OCI-LY7 (cell line): ENCODE data around the gene DAB1. TPM values are rescaled to one million over a fixed set of nuclear protein-coding genes. Genes with fewer than 3 reads are reported as not detected.

Experiments
- BruUV-seq: library from RNA; stranded (reverse); fragments of 400-500 nt; replicated peaks from 2 replicates; lab custom pipeline; 2021; lab: Mats Ljungman, UMichigan
- CTCF ChIA-PET: fragments of 300-600 bp; sonication (Branson Sonifier 250); formaldehyde crosslinking; loops from one replicate; lab custom pipeline; 2022; ENCODE audit warnings: antibody characterized with exemption; ENCODE audit not compliant: unreplicated experiment; lab: Charles Lee
- POLR2A ChIA-PET: fragments of 300-600 bp; sonication (Branson Sonifier 250); formaldehyde crosslinking; loops from one replicate; lab custom pipeline; 2022; ENCODE audit warnings: antibody characterized with exemption; lab: Charles Lee
- DNase-seq: peaks from one replicate; pipeline ENCODE4 v3.0.0-alpha.2; 2015; ENCODE audit warnings: low spot score
- H2AFZ ChIP-seq: fragments of 200-600 bp; sonication (generic), shearing (Covaris generic); 2 replicates; pipeline ENCODE4 v1.6.1; 2014; ENCODE audit warnings: mild to moderate bottlenecking, antibody characterized with exemption, low read length, moderate library complexity
- H3K27ac ChIP-seq: fragments of 200-600 bp; sonication (generic); 2 replicates; pipeline ENCODE4 v1.5.1; 2014; ENCODE audit warnings: mixed run types, low read depth, mild to moderate bottlenecking, moderate library complexity, low read length, inconsistent platforms; ENCODE audit not compliant: poor library complexity, severe bottlenecking
- H3K36me3 ChIP-seq: fragments of 200-600 bp; sonication (generic); 2 replicates; pipeline ENCODE4 v1.6.1; 2014; ENCODE audit warnings: mild to moderate bottlenecking, antibody characterized with exemption, low read length, moderate library complexity, mixed read lengths; ENCODE audit not compliant: insufficient read depth
- H3K4me1 ChIP-seq: fragments of 200-600 bp; sonication (generic); 2 replicates; pipeline ENCODE4 v1.5.1; 2014; ENCODE audit warnings: mild to moderate bottlenecking, low read length; ENCODE audit not compliant: insufficient read depth, poor library complexity, severe bottlenecking
- H3K4me2 ChIP-seq: fragments of 200-600 bp; sonication (generic); 2 replicates; pipeline ENCODE4 v1.6.1; 2014; ENCODE audit warnings: mild to moderate bottlenecking, low read length
- H3K4me3 ChIP-seq: fragments of 200-600 bp; sonication (generic); 2 replicates; pipeline ENCODE4 v1.5.1; 2014; ENCODE audit warnings: mild to moderate bottlenecking, low read depth, low read length; ENCODE audit not compliant: poor library complexity, severe bottlenecking
- H3K79me2 ChIP-seq: fragments of 200-600 bp; sonication (generic); 2 replicates; pipeline ENCODE4 v1.6.1; 2016; ENCODE audit warnings: low read depth, mild to moderate bottlenecking, low read length, moderate library complexity, mixed read lengths; ENCODE audit not compliant: insufficient read depth
- H3K9me2 ChIP-seq: fragments of 200-600 bp; sonication (generic); 2 replicates; pipeline ENCODE4 v1.6.1; 2016; ENCODE audit warnings: mild to moderate bottlenecking, low read length, mixed read lengths; ENCODE audit not compliant: insufficient read depth
- H3K9me3 ChIP-seq: fragments of 200-600 bp; sonication (generic); 2 replicates; pipeline ENCODE4 v1.6.1; 2014; ENCODE audit warnings: mild to moderate bottlenecking, mixed run types, low read length, mixed read lengths
- H4K20me1 ChIP-seq: fragments of 200-600 bp; sonication (generic); 2 replicates; pipeline ENCODE4 v1.6.1; 2014; ENCODE audit warnings: mild to moderate bottlenecking, antibody characterized with exemption, low read length, moderate library complexity, mixed read lengths; ENCODE audit not compliant: insufficient read depth
- EZH2phosphoT487 ChIP-seq: fragments of 200-600 bp; sonication (generic); IDR thresholded peaks from 2 replicates; pipeline ENCODE4 v1.6.1; 2018; ENCODE audit warnings: low read depth, borderline replicate concordance, mild to moderate bottlenecking, mixed run types, antibody characterized with exemption, low read length, moderate library complexity, mixed read lengths
- intact Hi-C: fragments of 100-400 bp; cut with micrococcal nuclease; formaldehyde crosslinking; loops from one replicate; pipeline ENCODE4 v1.10.0; 2022; ENCODE audit not compliant: unreplicated experiment
- total RNA-seq, 2 experiments: library from RNA; depleted of rRNA in 1 of 2; stranded (reverse); fragments of >200 nt in 1 of 2; shearing (Covaris generic) in 1 of 2; gene quantifications; 2 replicates each; pipeline ENCODE4 v1.2.3, GENCODE V29; 2014 to 2022
- TF ChIP-seq, protein P1 (sequence below): fragments of 200-600 bp; sonication (generic); conservative IDR thresholded peaks from 2 replicates; pipeline ENCODE4 v1.5.1; 2014; ENCODE audit warnings: mild to moderate bottlenecking, antibody characterized with exemption, low read length, moderate library complexity, mixed read lengths

The DAB1 gene
- total RNA-seq, 2 experiments from 2014 or later: not detected

DNA sequence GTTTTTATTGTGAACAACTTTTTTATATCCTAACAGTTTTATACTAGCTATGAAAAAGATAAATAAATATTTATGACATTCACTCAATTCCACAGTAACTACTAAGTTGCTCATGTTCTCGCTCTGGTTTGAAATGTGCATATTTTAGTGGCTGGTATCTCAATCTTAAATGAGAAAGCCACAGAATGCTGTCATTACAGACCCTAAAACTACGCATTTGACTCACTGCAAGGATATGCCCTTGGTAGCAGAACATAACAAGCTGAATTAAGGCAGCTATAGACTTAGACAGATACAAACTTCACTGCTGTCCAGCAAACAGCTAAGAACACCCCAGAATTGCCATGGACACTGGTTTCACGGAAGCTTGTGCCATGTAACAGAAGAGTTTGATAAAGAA, 19.0 kb downstream of the DAB1 start:
- intact Hi-C loops: no loop called here
- Histone ChIP-seq H3K9me3 (no peaks in the 10 kb centered on the region), H3K4me3 (no peak overlapping the region), H3K27ac (no peak overlapping the region), H2AFZ (no peak overlapping the region), H3K4me1 (no peaks in the 10 kb centered on the region), H3K79me2 (no peaks in the 10 kb centered on the region), H3K36me3 (no peaks in the 10 kb centered on the region), H4K20me1 (no peaks in the 10 kb centered on the region), H3K9me2 (no peaks in the 10 kb centered on the region), H3K4me2 (no peak overlapping the region)
- no TSS peak for BruUV-seq
- DNase-seq: no peak
- CTCF ChIA-PET: no interaction called here
- TF ChIP-seq EZH2phosphoT487: no peak
- TF ChIP-seq, protein P1, sequence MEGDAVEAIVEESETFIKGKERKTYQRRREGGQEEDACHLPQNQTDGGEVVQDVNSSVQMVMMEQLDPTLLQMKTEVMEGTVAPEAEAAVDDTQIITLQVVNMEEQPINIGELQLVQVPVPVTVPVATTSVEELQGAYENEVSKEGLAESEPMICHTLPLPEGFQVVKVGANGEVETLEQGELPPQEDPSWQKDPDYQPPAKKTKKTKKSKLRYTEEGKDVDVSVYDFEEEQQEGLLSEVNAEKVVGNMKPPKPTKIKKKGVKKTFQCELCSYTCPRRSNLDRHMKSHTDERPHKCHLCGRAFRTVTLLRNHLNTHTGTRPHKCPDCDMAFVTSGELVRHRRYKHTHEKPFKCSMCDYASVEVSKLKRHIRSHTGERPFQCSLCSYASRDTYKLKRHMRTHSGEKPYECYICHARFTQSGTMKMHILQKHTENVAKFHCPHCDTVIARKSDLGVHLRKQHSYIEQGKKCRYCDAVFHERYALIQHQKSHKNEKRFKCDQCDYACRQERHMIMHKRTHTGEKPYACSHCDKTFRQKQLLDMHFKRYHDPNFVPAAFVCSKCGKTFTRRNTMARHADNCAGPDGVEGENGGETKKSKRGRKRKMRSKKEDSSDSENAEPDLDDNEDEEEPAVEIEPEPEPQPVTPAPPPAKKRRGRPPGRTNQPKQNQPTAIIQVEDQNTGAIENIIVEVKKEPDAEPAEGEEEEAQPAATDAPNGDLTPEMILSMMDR: no peak
- POLR2A ChIA-PET: interaction anchor here (0.6 to 1.4 kb wide), 3 partner anchors 9 to 314 kb away, joined by 3 to 4 read pairs (median 3); no protein-coding TSS in a partner anchor

DNA sequence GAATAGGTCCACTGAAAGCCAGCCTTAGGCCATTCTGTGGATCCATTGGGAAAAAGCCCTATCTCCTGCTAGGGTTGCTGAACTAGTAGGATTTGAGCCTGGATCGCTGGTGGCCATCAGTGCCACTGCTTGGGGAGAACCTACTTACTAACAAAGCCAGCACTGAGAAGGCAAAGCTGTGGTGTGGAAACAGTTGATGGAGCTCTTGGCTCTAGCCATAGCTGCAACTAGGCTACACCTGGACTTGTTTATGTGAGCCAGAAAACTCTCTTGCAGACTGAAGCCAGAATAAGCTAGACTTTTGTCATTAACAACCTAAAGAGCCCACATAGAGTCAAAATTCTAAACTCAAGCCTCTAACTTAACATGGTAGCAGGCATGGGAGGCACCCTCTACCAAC, 20.7 kb downstream of the DAB1 start:
- Histone ChIP-seq H3K4me2 (no peak overlapping the region), H3K36me3 (no peaks in the 10 kb centered on the region), H2AFZ (no peak overlapping the region), H3K9me2 (no peaks in the 10 kb centered on the region), H3K27ac (no peak overlapping the region), H3K4me3 (no peak overlapping the region), H3K4me1 (no peaks in the 10 kb centered on the region), H3K9me3 (no peaks in the 10 kb centered on the region), H3K79me2 (no peaks in the 10 kb centered on the region), H4K20me1 (no peaks in the 10 kb centered on the region)
- ChIA-PET CTCF (no interaction called here), POLR2A (interaction anchor here (0.7 kb wide), 1 partner anchor 31 kb away, joined by 3 read pairs; no protein-coding TSS in a partner anchor)
- no TSS peak for BruUV-seq
- no peak for DNase-seq
- TF ChIP-seq, protein P1: no peak
- no peak for TF ChIP-seq EZH2phosphoT487
- intact Hi-C loops: no loop called here

DNA sequence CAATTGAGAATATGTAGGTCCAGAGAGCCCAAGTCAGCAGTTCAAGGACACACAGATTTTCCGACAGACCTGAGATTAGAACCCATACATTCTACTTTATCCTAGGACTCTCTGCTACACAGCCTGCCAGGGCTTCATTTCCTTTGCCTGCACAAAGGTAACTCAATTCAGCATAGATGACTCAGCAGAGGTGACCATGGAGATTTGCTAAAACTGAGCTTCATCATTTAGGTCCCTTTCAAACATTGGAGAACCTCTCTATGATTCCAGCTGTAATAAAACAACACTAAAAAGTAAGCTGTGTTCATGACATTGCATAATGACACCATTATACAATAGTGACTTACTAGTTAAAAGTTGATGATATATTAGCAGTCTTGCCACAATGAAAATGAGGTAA, 22.2 kb downstream of the DAB1 start:
- CTCF ChIA-PET: interaction anchor here (0.5 kb wide), 1 partner anchor 92 kb away, joined by 10 read pairs; no protein-coding TSS in a partner anchor
- H3K4me1 ChIP-seq: no peaks in the 10 kb centered on the region
- no peaks in the 10 kb centered on the region for H3K36me3 ChIP-seq
- TF ChIP-seq, protein P1: no peak
- no peak for TF ChIP-seq EZH2phosphoT487
- H3K4me3 ChIP-seq: no peak overlapping the region
- no peak overlapping the region for H3K4me2 ChIP-seq
- H3K27ac ChIP-seq: no peak overlapping the region
- H2AFZ ChIP-seq: no peak overlapping the region
- H3K9me2 ChIP-seq: no peaks in the 10 kb centered on the region
- no TSS peak for BruUV-seq
- no peaks in the 10 kb centered on the region for H3K9me3 ChIP-seq
- intact Hi-C loops: no loop called here
- POLR2A ChIA-PET: interaction anchor here (0.7 to 1.1 kb wide), 3 partner anchors 13 to 317 kb away, joined by 3 read pairs; no protein-coding TSS in a partner anchor
- DNase-seq: no peak
- H3K79me2 ChIP-seq: no peaks in the 10 kb centered on the region
- H4K20me1 ChIP-seq: no peaks in the 10 kb centered on the region
